Kidney epithelial cell (primary cell): ENCODE measurements around the gene GATA2. TPM values are rescaled to one million over a fixed set of nuclear protein-coding genes. Genes with fewer than 3 reads are reported as not detected.

Experiments used
- DNase-seq: peaks from one replicate; pipeline ENCODE4 v3.0.0-alpha.2; 2010; ENCODE audit warnings: low read depth
- H3K27me3 ChIP-seq: 2 replicates; pipeline ENCODE4 v1.6.0; 2011; ENCODE audit warnings: low read length; ENCODE audit not compliant: control insufficient read depth, insufficient read depth
- H3K36me3 ChIP-seq: 2 replicates; pipeline ENCODE4 v1.5.1; 2011; ENCODE audit warnings: low read length; ENCODE audit not compliant: control insufficient read depth, insufficient read depth
- H3K4me3 ChIP-seq: 2 replicates; pipeline ENCODE4 v1.5.1; 2011; ENCODE audit warnings: low read depth, mild to moderate bottlenecking, control low read depth, low read length
- CTCF ChIP-seq: IDR thresholded peaks from 2 replicates; pipeline ENCODE4 v1.5.1; 2011; ENCODE audit warnings: mild to moderate bottlenecking, moderate library complexity, low read length, control low read depth, inconsistent platforms; ENCODE audit not compliant: insufficient read depth, poor library complexity, severe bottlenecking
- total RNA-seq: library from RNA; depleted of rRNA; stranded (reverse); fragments of >200 nt; gene quantifications from 2 replicates; pipeline ENCODE4 v1.2.3, GENCODE V29; 2015

The GATA2 gene
- 5.6 and 6.0 TPM in 2 replicates for total RNA-seq

GRCh38 chr3:128492671-128493569, at the start of gene GATA2:
TSS of gene GATA2 (minus strand) at chr3:128493201. CDS start at chr3:128487031, 6,170 bp downstream.
- DNase-seq, result no peak
- H3K36me3 ChIP-seq, result no peaks in the 10 kb centered on the region
- no peak within 1 kb of the TSS for H3K4me3 ChIP-seq
- H3K27me3 ChIP-seq, result peaks cover 93% of the 10 kb centered on the region
- TF ChIP-seq CTCF, result no peak

GRCh38 chr3:128541246-128541645, 48.2 kb upstream of the GATA2 start:
- H3K36me3 ChIP-seq, result no peaks in the 10 kb centered on the region
- no peak for DNase-seq
- H3K4me3 ChIP-seq, result no peak overlapping the region
- no peaks in the 10 kb centered on the region for H3K27me3 ChIP-seq
- TF ChIP-seq CTCF, result no peak

GRCh38 chr3:128539376-128539775, 46.4 kb upstream of the GATA2 start:
- DNase-seq, result no peak
- H3K4me3 ChIP-seq, result no peak overlapping the region
- H3K27me3 ChIP-seq, result peaks cover 2% of the 10 kb centered on the region
- no peak for TF ChIP-seq CTCF
- H3K36me3 ChIP-seq, result no peaks in the 10 kb centered on the region

- no peaks in the 10 kb centered on the region for H3K36me3 ChIP-seq
- no peak overlapping the region for H3K4me3 ChIP-seq
- no peak for DNase-seq
- no peak for TF ChIP-seq CTCF
- peaks cover 13% of the 10 kb centered on the region for H3K27me3 ChIP-seq
Measured at GRCh38 chr3:128537091-128537703, 44.2 kb upstream of the GATA2 start.

GRCh38 chr3:128532012-128532983, 39.3 kb upstream of the GATA2 start:
- Histone ChIP-seq H3K4me3 (no peak overlapping the region), H3K27me3 (peaks cover 15% of the 10 kb centered on the region), H3K36me3 (no peaks in the 10 kb centered on the region)
- TF ChIP-seq CTCF, result no peak
- DNase-seq, result no peak
